Naive thymus-derived CD4-positive, alpha-beta T cell (primary cell): Measurements from ENCODE around the gene SLC50A1. TPM values are rescaled to one million over a fixed set of nuclear protein-coding genes. Genes with fewer than 3 reads are reported as not detected.

ENCODE experiments used
- ATAC-seq: fragments of 150-1000 bp; cut with Tn5 transposase; 2 replicates; pipeline ENCODE4 v1.10.0; 2021; ENCODE audit warnings: mild to moderate bottlenecking, moderate library complexity
- CTCF ChIA-PET: fragments of 350-600 bp; sonication (Branson Sonifier 250); formaldehyde crosslinking; loops from one replicate; lab custom pipeline; 2021; ENCODE audit warnings: antibody characterized with exemption; lab: Charles Lee
- POLR2A ChIA-PET: fragments of 350-600 bp; sonication (Branson Sonifier 250); formaldehyde crosslinking; loops from one replicate; lab custom pipeline; 2021; ENCODE audit warnings: antibody characterized with exemption, inconsistent platforms; lab: Charles Lee
- DNase-seq, 9 donors: peaks; one replicate each; pipeline versions ENCODE4 v3.0.0 to v3.0.0-alpha.2; 2020 to 2022; ENCODE audit warnings: mixed read lengths in 1 of 9
- H3K27ac ChIP-seq: one replicate; pipeline ENCODE4 v1.7.0; 2013; ENCODE audit warnings: mild to moderate bottlenecking, low read depth, low read length, moderate library complexity
- H3K27me3 ChIP-seq, 2 donors: one replicate each; pipeline ENCODE4 v1.7.0; 2013; ENCODE audit warnings: low read length in 2 of 2, mild to moderate bottlenecking in 2 of 2, moderate library complexity in 2 of 2; ENCODE audit not compliant: control insufficient read depth in 2 of 2, insufficient read depth in 2 of 2
- H3K36me3 ChIP-seq, 3 experiments: 1 replicate in 2 of 3; 2 replicates in 1 of 3; pipeline ENCODE4 v1.7.0; 2013; ENCODE audit warnings: low read length in 3 of 3, mild to moderate bottlenecking in 3 of 3, moderate library complexity in 1 of 3; ENCODE audit not compliant: insufficient read depth in 3 of 3, control insufficient read depth in 2 of 3
- H3K4me1 ChIP-seq, 2 donors: one replicate each; pipeline ENCODE4 v1.7.0; 2013; ENCODE audit warnings: low read length in 2 of 2, mild to moderate bottlenecking in 2 of 2, moderate library complexity in 1 of 2; ENCODE audit not compliant: control insufficient read depth in 2 of 2, insufficient read depth in 2 of 2
- H3K4me3 ChIP-seq: 2 replicates; pipeline ENCODE4 v1.7.0; 2013; ENCODE audit warnings: mild to moderate bottlenecking, low read length
- H3K9me3 ChIP-seq, 3 experiments: 1 replicate in 2 of 3; 2 replicates in 1 of 3; pipeline ENCODE4 v1.7.0; 2013; ENCODE audit warnings: low read length in 3 of 3; ENCODE audit not compliant: control insufficient read depth in 2 of 3
- H3K27ac Mint-ChIP-seq, 9 donors: one replicate each; pipeline ENCODE4 v1.8.0; 2020 to 2022; ENCODE audit warnings: mixed read lengths in 9 of 9, mild to moderate bottlenecking in 8 of 9, moderate library complexity in 5 of 9, inconsistent platforms in 2 of 9
- H3K27me3 Mint-ChIP-seq, 5 donors: one replicate each; pipeline ENCODE4 v1.8.0; 2021 to 2022; ENCODE audit warnings: mixed read lengths in 5 of 5, mild to moderate bottlenecking in 1 of 5
- H3K36me3 Mint-ChIP-seq, 5 donors: one replicate each; pipeline ENCODE4 v1.8.0; 2020 to 2022; ENCODE audit warnings: mixed read lengths in 5 of 5, mild to moderate bottlenecking in 3 of 5, inconsistent platforms in 1 of 5
- H3K4me1 Mint-ChIP-seq, 7 donors: one replicate each; pipeline ENCODE4 v1.8.0; 2020 to 2022; ENCODE audit warnings: mixed read lengths in 7 of 7, mild to moderate bottlenecking in 3 of 7, inconsistent platforms in 1 of 7
- H3K4me3 Mint-ChIP-seq, 10 donors: one replicate each; pipeline ENCODE4 v1.8.0; 2020 to 2022; ENCODE audit warnings: mild to moderate bottlenecking in 10 of 10, mixed read lengths in 10 of 10, moderate library complexity in 6 of 10, inconsistent platforms in 2 of 10
- H3K9me3 Mint-ChIP-seq, 11 donors: one replicate each; pipeline ENCODE4 v1.8.0; 2020 to 2022; ENCODE audit warnings: mixed read lengths in 11 of 11, mild to moderate bottlenecking in 4 of 11, inconsistent platforms in 1 of 11, moderate library complexity in 1 of 11
- intact Hi-C, 2 donors: fragments of 100-400 bp; cut with micrococcal nuclease; formaldehyde crosslinking; loops; one replicate each; pipeline ENCODE4 v1.15.1; 2023
- polyA plus RNA-seq, 2 donors: library from polyadenylated mRNA; unstranded; fragments of 300-500 nt; fragmentation: Illumina TruSeq; gene quantifications; one replicate each; pipeline ENCODE4 v1.2.3, GENCODE V29; 2021
- total RNA-seq, 6 experiments: library from RNA in 5 of 6; stranded (reverse) in 5 of 6; gene quantifications; 1 replicate in 5 of 6; 2 replicates in 1 of 6; pipeline ENCODE4 v1.2.3 and lab custom pipeline; 2021 to 2026

The SLC50A1 gene
- total and polyA plus RNA-seq, 7 experiments from 2014 or later = 21.1 to 64.8 (median 26.6) TPM

GRCh38 chr1:155092131-155092530 is 43.5 kb upstream of the SLC50A1 start:
- ATAC-seq = no peak
- Histone ChIP-seq H3K9me3 (no peaks in the 10 kb centered on the region), H3K27ac (no peak overlapping the region), H3K36me3 (no peaks in the 10 kb centered on the region), H3K4me3 (no peak overlapping the region), H3K27me3 (no peaks in the 10 kb centered on the region), H3K4me1 (no peaks in the 10 kb centered on the region)
- POLR2A ChIA-PET = interaction anchor here (0.6 to 1.9 kb wide), 4 partner anchors 29 to 163 kb away, joined by 3 to 5 read pairs (median 4); partner anchors contain the start of genes EFNA4 and ENTREP3
- intact Hi-C loops = loop anchor here in 1 of 2 donors (5.0 kb wide), 1 partner anchor 500 kb away; no protein-coding TSS in a partner anchor
- no peaks in the 10 kb centered on the region for H3K9me3 Mint-ChIP-seq
- H3K27me3 Mint-ChIP-seq = peaks cover 0 to 29% (median 0%) of the 10 kb centered on the region in 5 donors
- H3K4me1 Mint-ChIP-seq = peaks cover 0 to 9% (median 4%) of the 10 kb centered on the region in 7 donors
- no peak for DNase-seq
- no peak overlapping the region for H3K27ac Mint-ChIP-seq
- CTCF ChIA-PET = interaction anchor here (0.6 to 4.4 kb wide), 22 partner anchors 8 to 632 kb away, joined by 3 to 88 read pairs (median 5); partner anchors contain the start of genes KRTCAP2, PBXIP1 and SLC50A1
- H3K4me3 Mint-ChIP-seq = no peak overlapping the region
- H3K36me3 Mint-ChIP-seq = no peaks in the 10 kb centered on the region

GRCh38 chr1:155092641-155093040 is 43.0 kb upstream of the SLC50A1 start:
- Mint-ChIP-seq H3K4me1 (peaks cover 0 to 9% (median 4%) of the 10 kb centered on the region in 7 donors), H3K9me3 (no peaks in the 10 kb centered on the region), H3K36me3 (no peaks in the 10 kb centered on the region), H3K27me3 (peaks cover 0 to 30% (median 0%) of the 10 kb centered on the region in 5 donors), H3K4me3 (no peak overlapping the region), H3K27ac (no peak overlapping the region)
- intact Hi-C loops = loop anchor here in 1 of 2 donors (5.0 kb wide), 1 partner anchor 500 kb away; no protein-coding TSS in a partner anchor
- Histone ChIP-seq H3K27me3 (no peaks in the 10 kb centered on the region), H3K4me3 (no peak overlapping the region), H3K27ac (no peak overlapping the region), H3K36me3 (no peaks in the 10 kb centered on the region), H3K4me1 (no peaks in the 10 kb centered on the region), H3K9me3 (no peaks in the 10 kb centered on the region)
- POLR2A ChIA-PET = interaction anchor here (1.1 to 1.9 kb wide), 3 partner anchors 29 to 74 kb away, joined by 3 to 5 read pairs (median 5); partner anchors contain the start of gene EFNA4
- ATAC-seq (no peak), DNase-seq (no peak)
- CTCF ChIA-PET = interaction anchor here (1.4 to 4.4 kb wide), 3 partner anchors 42 to 134 kb away, joined by 5 to 88 read pairs (median 14); partner anchors contain the start of gene SLC50A1

- ChIA-PET POLR2A (no interaction called here), CTCF (interaction anchor here (0.6 to 4.4 kb wide), 3 partner anchors 8 to 74 kb away, joined by 3 to 88 read pairs (median 4); no protein-coding TSS in a partner anchor)
- Histone ChIP-seq H3K36me3 (no peaks in the 10 kb centered on the region), H3K4me3 (no peak overlapping the region), H3K27me3 (no peaks in the 10 kb centered on the region), H3K4me1 (no peaks in the 10 kb centered on the region), H3K27ac (no peak overlapping the region), H3K9me3 (no peaks in the 10 kb centered on the region)
- intact Hi-C loops = loop anchor here (1.0 to 5.0 kb wide), 2 partner anchors 73 to 498 kb away; no protein-coding TSS in a partner anchor
- peaks cover 0 to 1% (median 0%) of the 10 kb centered on the region in 11 donors for H3K9me3 Mint-ChIP-seq
- ATAC-seq = peak; percentile 60
- no peak overlapping the region for H3K4me3 Mint-ChIP-seq
- H3K27me3 Mint-ChIP-seq = peaks cover 0 to 32% (median 0%) of the 10 kb centered on the region in 5 donors
- DNase-seq = peak in 2 of 9 donors; percentile 17 to 38
- H3K4me1 Mint-ChIP-seq = peaks cover 0 to 9% (median 4%) of the 10 kb centered on the region in 7 donors
- peak overlapping the region in 1 of 9 donors; percentile 34 for H3K27ac Mint-ChIP-seq
- no peaks in the 10 kb centered on the region for H3K36me3 Mint-ChIP-seq
Measured at GRCh38 chr1:155093911-155094621, 41.6 kb upstream of the SLC50A1 start.

DNA sequence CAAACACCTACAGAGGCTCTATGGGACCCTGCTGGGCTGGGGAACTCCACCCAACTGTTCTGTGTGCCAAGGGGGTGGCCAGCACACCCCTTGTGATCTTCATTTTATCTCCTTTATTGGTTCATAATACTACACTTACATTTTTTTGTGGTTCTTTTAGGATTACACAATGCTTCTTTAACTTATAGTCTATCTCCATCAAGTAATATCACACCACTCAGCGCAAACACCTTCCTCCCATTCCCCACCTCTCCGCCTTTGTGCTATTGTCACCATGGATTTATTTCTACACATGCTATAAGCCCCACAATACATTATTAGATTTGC is 41.1 kb upstream of the SLC50A1 start:
- H3K4me1 Mint-ChIP-seq = peaks cover 0 to 9% (median 4%) of the 10 kb centered on the region in 7 donors
- H3K9me3 Mint-ChIP-seq = peaks cover 0 to 1% (median 0%) of the 10 kb centered on the region in 11 donors
- H3K36me3 Mint-ChIP-seq = no peaks in the 10 kb centered on the region
- ChIA-PET CTCF (interaction anchor here (0.6 to 1.8 kb wide), 4 partner anchors 9 to 78 kb away, joined by 3 to 11 read pairs (median 6); partner anchors contain the start of gene KRTCAP2), POLR2A (no interaction called here)
- H3K36me3 ChIP-seq = no peaks in the 10 kb centered on the region
- no peaks in the 10 kb centered on the region for H3K9me3 ChIP-seq
- ATAC-seq (no peak), DNase-seq (no peak)
- peaks cover 0 to 32% (median 0%) of the 10 kb centered on the region in 5 donors for H3K27me3 Mint-ChIP-seq
- no peak overlapping the region for H3K4me3 Mint-ChIP-seq
- H3K4me1 ChIP-seq = no peaks in the 10 kb centered on the region
- intact Hi-C loops = loop anchor here (1.0 to 5.0 kb wide), 2 partner anchors 73 to 498 kb away; no protein-coding TSS in a partner anchor
- no peaks in the 10 kb centered on the region for H3K27me3 ChIP-seq
- no peak overlapping the region for H3K4me3 ChIP-seq
- no peak overlapping the region for H3K27ac Mint-ChIP-seq
- H3K27ac ChIP-seq = no peak overlapping the region

GRCh38 chr1:155099331-155099730 is 36.3 kb upstream of the SLC50A1 start:
- H3K4me3 ChIP-seq = no peak overlapping the region
- Mint-ChIP-seq H3K27me3 (peaks cover 0 to 40% (median 0%) of the 10 kb centered on the region in 5 donors), H3K36me3 (no peaks in the 10 kb centered on the region), H3K4me3 (no peak overlapping the region), H3K9me3 (peaks cover 0 to 1% (median 0%) of the 10 kb centered on the region in 11 donors), H3K4me1 (peaks cover 0 to 5% (median 0%) of the 10 kb centered on the region in 7 donors), H3K27ac (no peak overlapping the region)
- ChIA-PET CTCF (interaction anchor here (0.6 kb wide), 2 partner anchors 29 to 993 kb away, joined by 3 to 4 read pairs; no protein-coding TSS in a partner anchor), POLR2A (no interaction called here)
- no peak for DNase-seq
- H3K36me3 ChIP-seq = no peaks in the 10 kb centered on the region
- intact Hi-C loops = no loop called here
- H3K4me1 ChIP-seq = no peaks in the 10 kb centered on the region
- no peak for ATAC-seq
- H3K27ac ChIP-seq = no peak overlapping the region
- H3K27me3 ChIP-seq = no peaks in the 10 kb centered on the region
- H3K9me3 ChIP-seq = no peaks in the 10 kb centered on the region

DNA sequence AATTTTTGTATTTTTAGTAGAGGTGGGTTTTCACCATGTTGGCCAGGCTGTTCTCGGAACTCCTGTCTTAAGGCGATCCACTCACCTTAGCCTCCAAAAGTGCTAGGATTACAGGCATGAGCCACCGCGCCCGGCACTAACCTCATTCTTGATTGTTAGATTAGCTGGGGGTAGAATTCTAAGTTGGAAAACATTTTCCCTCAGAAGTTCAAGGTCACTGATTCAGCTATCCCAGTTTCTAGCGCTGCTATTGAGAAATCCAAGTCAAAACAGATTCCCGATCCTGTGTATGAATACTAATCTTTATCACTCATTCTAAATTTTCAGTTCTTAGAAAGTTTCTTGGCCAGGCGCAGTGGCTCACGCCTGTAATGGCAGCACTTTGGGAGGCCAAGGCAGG is 32.3 kb upstream of the SLC50A1 start:
- H3K9me3 ChIP-seq = no peaks in the 10 kb centered on the region
- H3K4me1 ChIP-seq = no peaks in the 10 kb centered on the region
- Mint-ChIP-seq H3K4me3 (no peak overlapping the region), H3K9me3 (peaks cover 0 to under 1% (median 0%) of the 10 kb centered on the region in 11 donors), H3K27me3 (peaks cover 0 to 35% (median 0%) of the 10 kb centered on the region in 5 donors), H3K27ac (no peak overlapping the region), H3K36me3 (no peaks in the 10 kb centered on the region), H3K4me1 (peaks cover 0 to 5% (median 0%) of the 10 kb centered on the region in 7 donors)
- DNase-seq (no peak), ATAC-seq (no peak)
- H3K27ac ChIP-seq = no peak overlapping the region
- no peaks in the 10 kb centered on the region for H3K36me3 ChIP-seq
- CTCF ChIA-PET = no interaction called here
- POLR2A ChIA-PET = no interaction called here
- no peaks in the 10 kb centered on the region for H3K27me3 ChIP-seq
- H3K4me3 ChIP-seq = no peak overlapping the region
- intact Hi-C loops = no loop called here
